Parathyroid adenoma (tissue), 2 donors: Measurements from ENCODE around the gene RFC4.

Experiments used
- H2AFZ ChIP-seq: fragments of 300-600 bp; sonication (generic); one replicate; pipeline ENCODE4 v1.7.0; 2017; ENCODE audit warnings: antibody characterized with exemption, mild to moderate bottlenecking
- H3K27ac ChIP-seq: fragments of 300-600 bp; sonication (generic); one replicate; pipeline ENCODE4 v1.7.0; 2017
- H3K27me3 ChIP-seq: fragments of 300-600 bp; sonication (generic); one replicate; pipeline ENCODE4 v1.7.0; 2017; ENCODE audit warnings: low read length; ENCODE audit not compliant: control insufficient read depth, insufficient read depth
- H3K36me3 ChIP-seq: fragments of 300-600 bp; sonication (generic); one replicate; pipeline ENCODE4 v1.7.0; 2017; ENCODE audit warnings: low read length; ENCODE audit not compliant: control insufficient read depth, insufficient read depth
- H3K4me1 ChIP-seq: fragments of 300-600 bp; sonication (generic); one replicate; pipeline ENCODE4 v1.7.0; 2017; ENCODE audit warnings: control low read depth
- H3K4me2 ChIP-seq: fragments of 300-600 bp; sonication (generic); one replicate; pipeline ENCODE4 v1.7.0; 2017; ENCODE audit warnings: low read length
- H3K4me3 ChIP-seq: fragments of 300-600 bp; sonication (generic); one replicate; pipeline ENCODE4 v1.7.0; 2017; ENCODE audit warnings: low read depth, low read length
- H3K79me2 ChIP-seq: fragments of 300-600 bp; sonication (generic); one replicate; pipeline ENCODE4 v1.7.0; 2017; ENCODE audit warnings: control low read depth
- H3K9ac ChIP-seq: fragments of 300-600 bp; sonication (generic); one replicate; pipeline ENCODE4 v1.7.0; 2017; ENCODE audit warnings: mild to moderate bottlenecking
- H3K9me3 ChIP-seq: fragments of 300-600 bp; sonication (generic); one replicate; pipeline ENCODE4 v1.7.0; 2017; ENCODE audit warnings: low read length; ENCODE audit not compliant: control insufficient read depth
- CTCF ChIP-seq: fragments of 300-600 bp; sonication (generic); IDR thresholded peaks from one replicate; pipeline ENCODE4 v1.7.0; 2017; ENCODE audit warnings: antibody characterized with exemption, mild to moderate bottlenecking
- donor health status: primary hyperparathyroidism.

The RFC4 gene

GRCh38 chr3:186775999-186776398, 30.3 kb downstream of the RFC4 start:
- no peak for TF ChIP-seq CTCF
- no peaks in the 10 kb centered on the region for H3K27me3 ChIP-seq
- no peaks in the 10 kb centered on the region for H3K4me1 ChIP-seq
- H2AFZ ChIP-seq: no peak overlapping the region
- no peaks in the 10 kb centered on the region for H3K79me2 ChIP-seq
- H3K9me3 ChIP-seq: no peaks in the 10 kb centered on the region
- H3K36me3 ChIP-seq: no peaks in the 10 kb centered on the region
- H3K4me2 ChIP-seq: no peak overlapping the region
- no peak overlapping the region for H3K9ac ChIP-seq
- H3K27ac ChIP-seq: no peak overlapping the region
- H3K4me3 ChIP-seq: no peak overlapping the region

GRCh38 chr3:186772701-186773417, 33.4 kb downstream of the RFC4 start:
- Histone ChIP-seq H3K9ac (no peak overlapping the region), H3K79me2 (no peaks in the 10 kb centered on the region), H3K36me3 (no peaks in the 10 kb centered on the region), H3K27me3 (no peaks in the 10 kb centered on the region), H3K27ac (no peak overlapping the region), H2AFZ (peak overlapping the region; percentile 74), H3K4me2 (peak overlapping the region; percentile 74), H3K9me3 (no peaks in the 10 kb centered on the region), H3K4me3 (peak overlapping the region; percentile 45), H3K4me1 (no peaks in the 10 kb centered on the region)
- TF ChIP-seq CTCF: no peak

- no peaks in the 10 kb centered on the region for H3K4me1 ChIP-seq
- H3K9me3 ChIP-seq: no peaks in the 10 kb centered on the region
- H2AFZ ChIP-seq: peak overlapping the region; percentile 74
- no peaks in the 10 kb centered on the region for H3K79me2 ChIP-seq
- no peak for TF ChIP-seq CTCF
- H3K9ac ChIP-seq: no peak overlapping the region
- no peak overlapping the region for H3K27ac ChIP-seq
- H3K27me3 ChIP-seq: no peaks in the 10 kb centered on the region
- H3K36me3 ChIP-seq: no peaks in the 10 kb centered on the region
- H3K4me2 ChIP-seq: peak overlapping the region; percentile 74
- peak overlapping the region; percentile 45 for H3K4me3 ChIP-seq
Measured at GRCh38 chr3:186772281-186772694, 34.0 kb downstream of the RFC4 start.

GRCh38 chr3:186760897-186761447, 45.3 kb downstream of the RFC4 start:
- Histone ChIP-seq H3K27me3 (no peaks in the 10 kb centered on the region), H3K27ac (no peak overlapping the region), H3K4me2 (no peak overlapping the region), H3K79me2 (no peaks in the 10 kb centered on the region), H2AFZ (no peak overlapping the region), H3K36me3 (no peaks in the 10 kb centered on the region), H3K9me3 (no peaks in the 10 kb centered on the region), H3K9ac (no peak overlapping the region), H3K4me1 (no peaks in the 10 kb centered on the region), H3K4me3 (no peak overlapping the region)
- TF ChIP-seq CTCF: no peak
